Choroid plexus epithelial cell (primary cell): ENCODE measurements around the gene GFM1.

Experiments used
- DNase-seq: peaks from one replicate; pipeline ENCODE4 v3.0.0-alpha.2; 2010; ENCODE audit warnings: low read depth
- H3K4me3 ChIP-seq: 2 replicates; pipeline ENCODE4 v1.5.1; 2011; ENCODE audit warnings: low read depth, mild to moderate bottlenecking, control low read depth, low read length, moderate library complexity
- TF ChIP-seq, protein P1 (sequence below): conservative IDR thresholded peaks from 2 replicates; pipeline ENCODE4 v1.5.1; 2011; ENCODE audit warnings: low read depth, mild to moderate bottlenecking, control low read depth, inconsistent platforms, low read length, moderate library complexity

Gene GFM1

GRCh38 chr3:158732856-158733200 lies 88.5 kb downstream of the GFM1 start:
- no peak for DNase-seq
- TF ChIP-seq, protein P1, sequence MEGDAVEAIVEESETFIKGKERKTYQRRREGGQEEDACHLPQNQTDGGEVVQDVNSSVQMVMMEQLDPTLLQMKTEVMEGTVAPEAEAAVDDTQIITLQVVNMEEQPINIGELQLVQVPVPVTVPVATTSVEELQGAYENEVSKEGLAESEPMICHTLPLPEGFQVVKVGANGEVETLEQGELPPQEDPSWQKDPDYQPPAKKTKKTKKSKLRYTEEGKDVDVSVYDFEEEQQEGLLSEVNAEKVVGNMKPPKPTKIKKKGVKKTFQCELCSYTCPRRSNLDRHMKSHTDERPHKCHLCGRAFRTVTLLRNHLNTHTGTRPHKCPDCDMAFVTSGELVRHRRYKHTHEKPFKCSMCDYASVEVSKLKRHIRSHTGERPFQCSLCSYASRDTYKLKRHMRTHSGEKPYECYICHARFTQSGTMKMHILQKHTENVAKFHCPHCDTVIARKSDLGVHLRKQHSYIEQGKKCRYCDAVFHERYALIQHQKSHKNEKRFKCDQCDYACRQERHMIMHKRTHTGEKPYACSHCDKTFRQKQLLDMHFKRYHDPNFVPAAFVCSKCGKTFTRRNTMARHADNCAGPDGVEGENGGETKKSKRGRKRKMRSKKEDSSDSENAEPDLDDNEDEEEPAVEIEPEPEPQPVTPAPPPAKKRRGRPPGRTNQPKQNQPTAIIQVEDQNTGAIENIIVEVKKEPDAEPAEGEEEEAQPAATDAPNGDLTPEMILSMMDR, result no peak
- H3K4me3 ChIP-seq, result peak overlapping the region; percentile 68

DNA sequence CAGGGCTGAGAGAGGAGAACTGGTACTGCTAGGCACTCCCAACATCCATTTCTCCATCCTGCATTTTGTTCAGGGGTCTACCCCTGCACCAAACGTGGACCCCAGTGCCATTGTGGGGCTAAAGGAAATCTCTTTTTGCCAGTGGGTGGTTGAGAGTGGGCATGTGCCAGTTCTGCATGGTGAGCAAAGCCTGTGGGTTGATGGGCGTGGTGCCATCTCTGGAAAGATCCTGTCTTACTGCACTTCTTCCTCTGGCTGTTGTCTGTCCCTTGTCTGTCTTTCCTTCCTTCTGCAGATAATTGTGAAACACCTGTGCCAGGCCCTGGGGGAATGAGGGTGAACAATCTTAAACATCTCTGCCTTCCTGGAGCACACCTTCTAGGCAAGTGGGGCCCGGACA lies 89.3 kb downstream of the GFM1 start:
- no peak for DNase-seq
- H3K4me3 ChIP-seq, result no peak overlapping the region
- TF ChIP-seq, protein P1, result no peak

DNA sequence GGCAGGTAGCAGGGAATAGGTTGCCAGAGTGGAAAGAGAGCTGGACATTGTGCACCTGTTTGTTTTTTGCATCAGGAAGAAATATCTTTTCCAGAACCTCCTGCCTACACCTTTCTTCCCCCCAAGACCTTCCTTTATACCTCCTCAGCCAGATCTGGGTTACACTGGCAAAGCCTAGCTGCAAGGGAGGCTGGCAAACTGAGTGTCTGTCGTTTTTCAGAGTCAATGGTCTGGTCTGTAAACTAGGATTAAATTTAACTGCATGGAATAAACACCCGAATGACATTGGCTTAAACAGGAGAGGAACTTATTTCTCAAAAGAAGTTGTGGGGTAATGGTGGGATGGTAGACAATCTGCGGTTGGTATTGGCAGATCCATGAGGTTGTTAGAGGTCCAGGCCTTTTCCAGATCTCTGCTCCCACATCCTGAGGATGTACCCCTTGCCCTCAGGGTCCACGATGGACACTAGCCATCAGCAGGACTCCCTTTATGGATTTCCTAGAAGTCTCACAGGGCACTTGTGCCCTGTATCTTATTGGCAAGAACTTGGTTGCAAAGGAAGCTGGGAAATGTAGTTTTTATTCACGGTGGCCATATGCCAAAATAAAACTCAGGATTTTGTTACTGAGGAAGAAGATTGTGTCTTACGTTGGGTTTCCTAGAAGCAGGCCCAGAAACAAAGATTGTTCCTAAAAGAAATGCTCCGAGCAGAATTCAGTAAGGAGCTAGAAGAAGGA lies 91.1 kb downstream of the GFM1 start:
- H3K4me3 ChIP-seq, result no peak overlapping the region
- no peak for DNase-seq
- TF ChIP-seq, protein P1, result no peak

DNA sequence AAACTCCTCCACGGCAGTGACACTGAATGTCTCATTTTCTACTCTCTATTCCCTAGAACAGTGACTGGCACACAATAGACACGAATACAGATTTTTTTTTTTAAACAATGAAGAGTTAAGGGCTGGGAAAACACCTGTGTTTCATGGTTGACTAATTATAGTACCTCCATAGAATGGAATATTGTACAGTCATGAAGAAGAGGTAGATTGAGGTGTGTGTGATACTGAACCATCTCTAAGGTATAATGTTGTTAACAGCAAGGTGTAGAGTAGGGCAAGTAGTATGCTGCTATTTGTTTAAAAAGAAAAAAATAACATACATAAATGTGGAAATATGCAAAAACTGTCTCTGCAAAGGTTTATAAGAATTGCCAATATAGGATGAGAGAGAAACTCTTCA lies 93.1 kb downstream of the GFM1 start:
- DNase-seq, result no peak
- TF ChIP-seq, protein P1, result no peak
- no peak overlapping the region for H3K4me3 ChIP-seq

- peak; percentile 52 for DNase-seq
- TF ChIP-seq, protein P1, result no peak
Measured at GRCh38 chr3:158737976-158738615, 93.8 kb downstream of the GFM1 start.

GRCh38 chr3:158738653-158739052 lies 94.3 kb downstream of the GFM1 start:
- no peak overlapping the region for H3K4me3 ChIP-seq
- TF ChIP-seq, protein P1, result no peak
- no peak for DNase-seq

More at GRCh38 chr3:158737976-158738615, 93.8 kb downstream of the GFM1 start:
- H3K4me3 ChIP-seq, result no peak overlapping the region

DNA sequence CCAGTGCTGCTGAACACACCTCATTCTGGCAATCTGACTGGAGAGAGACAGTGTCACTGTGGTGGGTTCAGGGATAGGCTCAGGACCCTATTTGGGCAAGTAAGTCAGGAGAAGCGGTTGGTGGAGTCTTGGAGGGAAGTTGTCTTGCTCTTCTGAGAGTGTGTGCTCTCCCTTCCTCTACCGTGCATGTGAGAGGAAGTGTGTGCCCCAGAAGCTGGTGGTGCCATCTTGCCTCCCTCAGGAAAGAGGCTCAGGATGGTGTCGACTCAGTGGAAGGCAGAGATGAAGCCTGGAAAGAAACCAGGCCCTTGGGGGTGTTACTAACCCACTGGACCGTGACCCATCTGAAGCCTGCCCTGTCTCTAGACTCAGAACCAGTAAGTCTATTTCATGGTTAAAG lies 94.8 kb downstream of the GFM1 start:
- no peak overlapping the region for H3K4me3 ChIP-seq
- TF ChIP-seq, protein P1, result no peak
- DNase-seq, result no peak
